Measurements from ENCODE around the gene HNRNPU. TPM values are rescaled to one million over a fixed set of nuclear protein-coding genes. Genes with fewer than 3 reads are reported as not detected.
A peak's percentile ranks its signal among the peaks of the same experiment; 100 is the strongest.

Gene HNRNPU
- total RNA-seq, 2 donors from 2014 or later: 517 to 556 TPM

GRCh38 chr1:244861683-244862082 lies 2.7 kb downstream of the HNRNPU start:
- peaks cover 57% of the 10 kb centered on the region for H3K36me3 Mint-ChIP-seq (ENCODE audit: low read depth)
- H3K36me3 ChIP-seq (ENCODE audit: control insufficient read depth, insufficient read depth, low read length): peaks cover 59% of the 10 kb centered on the region
- no peaks in the 10 kb centered on the region for H3K9me3 ChIP-seq (ENCODE audit: control insufficient read depth, low read length)

GRCh38 chr1:244860914-244861610 lies 3.3 kb downstream of the HNRNPU start:
- Histone ChIP-seq H3K36me3 (ENCODE audit: control insufficient read depth, insufficient read depth, low read length) (peaks cover 66% of the 10 kb centered on the region), H3K9me3 (ENCODE audit: control insufficient read depth, low read length) (no peaks in the 10 kb centered on the region), H3K4me3 (ENCODE audit: low read length) (peak overlapping the region; percentile 98), H3K4me1 (ENCODE audit: control insufficient read depth, insufficient read depth, low read length) (peaks cover 2% of the 10 kb centered on the region), H3K27me3 (ENCODE audit: control insufficient read depth, insufficient read depth, low read length, poor library complexity, severe bottlenecking) (no peaks in the 10 kb centered on the region), H3K27ac (ENCODE audit: low read depth, low read length) (no peak overlapping the region), H3K9ac (ENCODE audit: extremely low read depth, low read length, poor library complexity, severe bottlenecking) (peak overlapping the region; percentile 97)
- Mint-ChIP-seq H3K36me3 (ENCODE audit: low read depth) (peaks cover 63% of the 10 kb centered on the region), H3K4me1 (peaks cover 36% of the 10 kb centered on the region), H3K27me3 (ENCODE audit: insufficient read depth) (no peaks in the 10 kb centered on the region), H3K9me3 (no peaks in the 10 kb centered on the region), H3K27ac (peak overlapping the region; percentile 77), H3K4me3 (peak overlapping the region; percentile 93)
- 27 to 45% methylated on average over 1 to 2 of the region's 2 CpGs for whole genome bisulfite sequencing, 2 experiments (ENCODE audit: insufficient coverage in 1 of 2, insufficient read length in 1 of 2)
- no peak for TF ChIP-seq CTCF (conservative IDR thresholded peaks at IDR 0.05)
- DNase-seq: no peak

More at GRCh38 chr1:244861683-244862082, 2.7 kb downstream of the HNRNPU start:
- Mint-ChIP-seq H3K9me3 (no peaks in the 10 kb centered on the region), H3K27me3 (ENCODE audit: insufficient read depth) (no peaks in the 10 kb centered on the region), H3K27ac (peak overlapping the region; percentile 77), H3K4me3 (peak overlapping the region; percentile 93), H3K4me1 (peaks cover 35% of the 10 kb centered on the region)
- Histone ChIP-seq H3K27me3 (ENCODE audit: control insufficient read depth, insufficient read depth, low read length, poor library complexity, severe bottlenecking) (no peaks in the 10 kb centered on the region), H3K4me3 (ENCODE audit: low read length) (peak overlapping the region; percentile 98), H3K9ac (ENCODE audit: extremely low read depth, low read length, poor library complexity, severe bottlenecking) (peak overlapping the region; percentile 97), H3K27ac (ENCODE audit: low read depth, low read length) (no peak overlapping the region), H3K4me1 (ENCODE audit: control insufficient read depth, insufficient read depth, low read length) (peaks cover 2% of the 10 kb centered on the region)
- 7 to 10% methylated on average over 2 of the region's 2 CpGs for WGBS, 2 experiments (ENCODE audit: insufficient coverage in 1 of 2, insufficient read length in 1 of 2)
- no peak for DNase-seq
- no peak for TF ChIP-seq CTCF (conservative IDR thresholded peaks at IDR 0.05)

- Histone ChIP-seq H3K9ac (ENCODE audit: extremely low read depth, low read length, poor library complexity, severe bottlenecking) (peak overlapping the region; percentile 97), H3K4me1 (ENCODE audit: control insufficient read depth, insufficient read depth, low read length) (no peaks in the 10 kb centered on the region), H3K27me3 (ENCODE audit: control insufficient read depth, insufficient read depth, low read length, poor library complexity, severe bottlenecking) (no peaks in the 10 kb centered on the region), H3K9me3 (ENCODE audit: control insufficient read depth, low read length) (no peaks in the 10 kb centered on the region), H3K27ac (ENCODE audit: low read depth, low read length) (no peak overlapping the region), H3K4me3 (ENCODE audit: low read length) (peak overlapping the region; percentile 98), H3K36me3 (ENCODE audit: control insufficient read depth, insufficient read depth, low read length) (peaks cover 75% of the 10 kb centered on the region)
- WGBS, 2 experiments (ENCODE audit: insufficient coverage in 1 of 2, insufficient read length in 1 of 2): 86 to 91% methylated on average over 8 of the region's 9 CpGs
- peaks cover 73% of the 10 kb centered on the region for H3K36me3 Mint-ChIP-seq (ENCODE audit: low read depth)
- H3K27ac Mint-ChIP-seq: peak overlapping the region; percentile 75
- no peaks in the 10 kb centered on the region for H3K27me3 Mint-ChIP-seq (ENCODE audit: insufficient read depth)
- H3K4me1 Mint-ChIP-seq: peaks cover 29% of the 10 kb centered on the region
- peak overlapping the region; percentile 93 for H3K4me3 Mint-ChIP-seq
- DNase-seq: no peak
- TF ChIP-seq CTCF (conservative IDR thresholded peaks at IDR 0.05): no peak
- H3K9me3 Mint-ChIP-seq: no peaks in the 10 kb centered on the region
Observed at GRCh38 chr1:244860078-244860477, 4.3 kb downstream of the HNRNPU start.

All from endodermal cell (in vitro differentiated cells).